Neural cell (in vitro differentiated cells): Measurements from ENCODE around the gene ACOT7. TPM values are rescaled to one million over a fixed set of nuclear protein-coding genes. Genes with fewer than 3 reads are reported as not detected.
A peak's percentile ranks its signal among the peaks of the same experiment; 100 is the strongest.

Experiments used
- H2AFZ ChIP-seq: fragments of 200-600, 300-800 bp; sonication (generic), shearing (Covaris generic); 2 replicates; pipeline ENCODE4 v1.6.0; 2014; ENCODE audit warnings: low read depth, mild to moderate bottlenecking, antibody characterized with exemption, low read length, moderate library complexity
- H3F3A ChIP-seq: fragments of 200-600 bp; shearing (Covaris generic); 2 replicates; pipeline ENCODE4 v1.6.1; 2016; ENCODE audit warnings: mild to moderate bottlenecking, moderate library complexity, mixed read lengths, antibody characterized with exemption, low read length; ENCODE audit not compliant: insufficient read depth, poor library complexity, severe bottlenecking
- H3K27ac ChIP-seq: fragments of 200-600, 300-800 bp; sonication (generic), shearing (Covaris generic); 2 replicates; pipeline ENCODE4 v1.5.1; 2014; ENCODE audit warnings: mild to moderate bottlenecking, low read length, moderate library complexity
- H3K27me3 ChIP-seq: fragments of 300-800, 200-600 bp; sonication (generic), shearing (Covaris generic); 2 replicates; pipeline ENCODE4 v1.6.0; 2014; ENCODE audit warnings: mild to moderate bottlenecking, low read depth, low read length, moderate library complexity; ENCODE audit not compliant: insufficient read depth
- H3K36me3 ChIP-seq: fragments of 300-800, 200-600 bp; sonication (generic), shearing (Covaris generic); 2 replicates; pipeline ENCODE4 v1.5.1; 2014; ENCODE audit warnings: mild to moderate bottlenecking, antibody characterized with exemption, low read length, moderate library complexity; ENCODE audit not compliant: insufficient read depth
- H3K4me2 ChIP-seq: fragments of 300-800, 200-600 bp; sonication (generic), shearing (Covaris generic); 2 replicates; pipeline ENCODE4 v1.6.0; 2014; ENCODE audit warnings: mild to moderate bottlenecking, low read length
- H3K4me3 ChIP-seq: fragments of 300-800, 200-600 bp; sonication (generic), shearing (Covaris generic); 2 replicates; pipeline ENCODE4 v1.5.1; 2014; ENCODE audit warnings: mild to moderate bottlenecking, low read length, moderate library complexity
- H3K79me2 ChIP-seq: fragments of 200-600 bp; shearing (Covaris generic); replicated peaks from 2 replicates; pipeline ENCODE4 v1.6.0; 2014; ENCODE audit warnings: mild to moderate bottlenecking, low read length, moderate library complexity; ENCODE audit not compliant: insufficient read depth
- H3K9ac ChIP-seq: fragments of 300-800, 200-600 bp; sonication (generic), shearing (Covaris generic); 2 replicates; pipeline ENCODE4 v1.6.1; 2016; ENCODE audit warnings: mild to moderate bottlenecking, low read length, mixed read lengths
- H3K9me2 ChIP-seq: fragments of 200-600 bp; shearing (Covaris generic); 2 replicates; pipeline ENCODE4 v1.6.1; 2016; ENCODE audit warnings: mild to moderate bottlenecking, low read length, mixed read lengths; ENCODE audit not compliant: insufficient read depth
- H3K9me3 ChIP-seq: fragments of 200-600, 300-800 bp; sonication (generic), shearing (Covaris generic); 2 replicates; pipeline ENCODE4 v1.6.1; 2016; ENCODE audit warnings: mild to moderate bottlenecking, mixed run types, low read length, moderate library complexity, mixed read lengths
- H4K20me1 ChIP-seq: fragments of 200-600 bp; shearing (Covaris generic); 2 replicates; pipeline ENCODE4 v1.6.1; 2016; ENCODE audit warnings: mild to moderate bottlenecking, mixed run types; ENCODE audit not compliant: insufficient read depth
- CTCF ChIP-seq: fragments of 450-650 bp; IDR thresholded peaks from 2 replicates; pipeline ENCODE4 v1.5.1; 2014; ENCODE audit warnings: antibody characterized with exemption, mild to moderate bottlenecking, moderate library complexity; ENCODE audit not compliant: poor library complexity, severe bottlenecking
- POLR2AphosphoS5 ChIP-seq: IDR thresholded peaks from 2 replicates; pipeline ENCODE4 v1.6.1; 2012
- RAD21 ChIP-seq: fragments of 450-650 bp; conservative IDR thresholded peaks from 2 replicates; pipeline ENCODE4 v1.6.1; 2014; ENCODE audit warnings: antibody characterized with exemption, mild to moderate bottlenecking, moderate library complexity
- SMC3 ChIP-seq: fragments of 450-650 bp; conservative IDR thresholded peaks from 2 replicates; pipeline ENCODE4 v1.6.1; 2014; ENCODE audit warnings: antibody characterized with exemption, mild to moderate bottlenecking, moderate library complexity; ENCODE audit not compliant: poor library complexity
- TAF1 ChIP-seq: IDR thresholded peaks from 2 replicates; pipeline ENCODE4 v1.6.1; 2012; ENCODE audit warnings: low read depth
- polyA plus RNA-seq: library from polyadenylated mRNA; depleted of rRNA; stranded (reverse); fragments of >200 nt; gene quantifications from 2 replicates; pipeline ENCODE4 v1.2.3, GENCODE V29; 2014

Gene ACOT7
- polyA plus RNA-seq, 1 donor from 2014 or later = 101 TPM

- Histone ChIP-seq H3K9me3 (no peaks in the 10 kb centered on the region), H3K4me3 (no peak overlapping the region), H4K20me1 (no peaks in the 10 kb centered on the region), H3K9ac (no peak overlapping the region), H3K9me2 (no peaks in the 10 kb centered on the region), H3K27me3 (no peaks in the 10 kb centered on the region), H3F3A (no peaks in the 10 kb centered on the region), H2AFZ (no peak overlapping the region), H3K79me2 (no peaks in the 10 kb centered on the region), H3K36me3 (no peaks in the 10 kb centered on the region), H3K4me2 (no peak overlapping the region), H3K27ac (no peak overlapping the region)
- no peak for TF ChIP-seq CTCF
Measured at GRCh38 chr1:6269296-6269695, 124.3 kb downstream of the ACOT7 start.

GRCh38 chr1:6268415-6268814 lies 125.2 kb downstream of the ACOT7 start:
- Histone ChIP-seq H4K20me1 (no peaks in the 10 kb centered on the region), H3K4me2 (no peak overlapping the region), H2AFZ (no peak overlapping the region), H3K9me3 (no peaks in the 10 kb centered on the region), H3F3A (no peaks in the 10 kb centered on the region), H3K27ac (no peak overlapping the region), H3K36me3 (no peaks in the 10 kb centered on the region), H3K4me3 (no peak overlapping the region), H3K27me3 (no peaks in the 10 kb centered on the region), H3K9ac (no peak overlapping the region), H3K79me2 (no peaks in the 10 kb centered on the region), H3K9me2 (no peaks in the 10 kb centered on the region)
- TF ChIP-seq RAD21 = peak; percentile 41
- no peak for TF ChIP-seq POLR2AphosphoS5
- peak; percentile 32 for TF ChIP-seq CTCF

- H4K20me1 ChIP-seq = no peaks in the 10 kb centered on the region
- no peak overlapping the region for H3K27ac ChIP-seq
- H3K36me3 ChIP-seq = no peaks in the 10 kb centered on the region
- no peak for TF ChIP-seq RAD21
- H3K9ac ChIP-seq = no peak overlapping the region
- H3K4me3 ChIP-seq = no peak overlapping the region
- no peak overlapping the region for H3K4me2 ChIP-seq
- H3F3A ChIP-seq = no peaks in the 10 kb centered on the region
- no peaks in the 10 kb centered on the region for H3K9me2 ChIP-seq
- H3K9me3 ChIP-seq = no peaks in the 10 kb centered on the region
- no peaks in the 10 kb centered on the region for H3K79me2 ChIP-seq
- no peak overlapping the region for H2AFZ ChIP-seq
- no peaks in the 10 kb centered on the region for H3K27me3 ChIP-seq
Measured at GRCh38 chr1:6267686-6268322, 125.8 kb downstream of the ACOT7 start.

GRCh38 chr1:6266641-6267040 lies 126.9 kb downstream of the ACOT7 start:
- Histone ChIP-seq H3F3A (no peaks in the 10 kb centered on the region), H4K20me1 (no peaks in the 10 kb centered on the region), H3K4me2 (no peak overlapping the region), H2AFZ (no peak overlapping the region), H3K27me3 (no peaks in the 10 kb centered on the region), H3K9me3 (no peaks in the 10 kb centered on the region), H3K9ac (no peak overlapping the region), H3K27ac (no peak overlapping the region), H3K79me2 (no peaks in the 10 kb centered on the region), H3K36me3 (no peaks in the 10 kb centered on the region), H3K9me2 (no peaks in the 10 kb centered on the region), H3K4me3 (no peak overlapping the region)
- no peak for TF ChIP-seq TAF1
- TF ChIP-seq CTCF = no peak
- TF ChIP-seq SMC3 = no peak
- TF ChIP-seq RAD21 = no peak
